Breast epithelium (tissue), 4 donors: ENCODE measurements around the gene A1BG. TPM values are rescaled to one million over a fixed set of nuclear protein-coding genes. Genes with fewer than 3 reads are reported as not detected.
A peak's percentile ranks its signal among the peaks of the same experiment; 100 is the strongest.

ENCODE experiments used
- DNase-seq, 2 donors: peaks; one replicate each; pipeline ENCODE4 v3.0.0-alpha.2; 2019; ENCODE audit warnings: low spot score in 2 of 2
- H3K27ac ChIP-seq, 2 donors: fragments of 200-600 bp; sonication (generic) in 1 of 2; one replicate each; pipeline ENCODE4 v1.5.1; 2016 to 2019; ENCODE audit warnings: mild to moderate bottlenecking in 1 of 2
- H3K27me3 ChIP-seq, 2 donors: fragments of 200-600 bp; sonication (generic) in 1 of 2; one replicate each; pipeline versions ENCODE4 v1.5.1 to v1.6.0; 2017 to 2019; ENCODE audit warnings: control low read depth in 1 of 2, mild to moderate bottlenecking in 1 of 2
- H3K36me3 ChIP-seq: fragments of 200-600 bp; one replicate; pipeline ENCODE4 v1.5.1; 2019
- H3K4me1 ChIP-seq, 2 donors: fragments of 200-600 bp; sonication (generic); one replicate each; pipeline ENCODE4 v1.5.1; 2016 to 2019; ENCODE audit warnings: control low read depth in 1 of 2
- H3K4me3 ChIP-seq, 3 donors: fragments of 200-600 bp; sonication (generic); 1 replicate in 2 of 3; 2 replicates in 1 of 3; pipeline ENCODE4 v1.5.1; 2016 to 2019; ENCODE audit warnings: mild to moderate bottlenecking in 3 of 3, moderate library complexity in 2 of 3
- H3K9me3 ChIP-seq, 2 donors: fragments of 200-600 bp; sonication (generic) in 1 of 2; one replicate each; pipeline ENCODE4 v1.5.1; 2016 to 2019; ENCODE audit warnings: control low read depth in 1 of 2
- CTCF ChIP-seq, 3 donors: fragments of 450-650 bp; IDR thresholded peaks; one replicate each; pipeline ENCODE4 v1.5.1; 2016 to 2017; ENCODE audit warnings: antibody characterized with exemption in 3 of 3, mild to moderate bottlenecking in 3 of 3, moderate library complexity in 3 of 3
- POLR2A ChIP-seq: fragments of 450-650 bp; IDR thresholded peaks from one replicate; pipeline ENCODE4 v1.6.1; 2016; ENCODE audit warnings: antibody characterized with exemption, mild to moderate bottlenecking, moderate library complexity
- POLR2AphosphoS5 ChIP-seq, 3 donors: sonication (generic); formaldehyde crosslinking; IDR thresholded peaks; one replicate each; pipeline ENCODE4 v1.6.1; 2017; ENCODE audit warnings: antibody characterized with exemption in 3 of 3
- intact Hi-C: fragments of 100-400 bp; cut with DNase I; formaldehyde crosslinking; loops from one replicate; pipeline ENCODE4 v1.15.1; 2023; ENCODE audit warnings: low total_unique reads
- total RNA-seq, 3 donors: library from RNA; depleted of rRNA; stranded (reverse); fragments of >200 nt; gene quantifications; one replicate each; pipeline ENCODE4 v1.1.0, GENCODE V29; 2016

A1BG gene
- total RNA-seq, 3 donors from 2014 or later: 40.6 to 42.7 (median 42.6) TPM

DNA sequence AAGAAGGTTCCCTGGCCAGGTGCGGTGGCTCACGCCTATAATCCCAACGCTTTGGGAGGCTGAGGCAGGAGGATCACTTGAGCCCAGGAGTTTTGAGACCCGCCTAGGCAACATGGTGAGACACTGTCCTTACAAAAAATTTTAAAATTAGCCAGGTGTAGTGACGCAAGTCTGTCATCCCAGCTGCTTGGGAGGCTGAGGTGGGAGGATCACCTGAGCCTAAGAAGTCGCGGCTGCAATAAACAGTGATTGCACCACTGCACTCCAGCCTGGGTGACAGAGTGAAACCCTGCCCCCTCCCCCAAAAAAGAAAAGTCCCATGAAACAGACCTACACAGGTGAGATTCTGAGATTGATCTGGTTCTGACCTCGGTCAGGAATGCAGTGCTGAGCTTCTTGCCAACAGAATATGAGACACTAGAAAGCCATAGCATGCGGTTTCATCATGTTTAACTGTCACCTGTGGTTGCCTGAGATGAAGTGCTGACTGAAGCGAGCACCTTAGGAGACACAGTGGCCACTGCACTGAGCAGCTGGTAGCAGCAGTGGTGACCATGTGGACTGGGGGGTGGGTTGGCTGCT, 2.0 kb upstream of the A1BG start:
- no peaks in the 10 kb centered on the region for H3K9me3 ChIP-seq
- no peaks in the 10 kb centered on the region for H3K36me3 ChIP-seq
- DNase-seq: no peak
- no peaks in the 10 kb centered on the region for H3K27me3 ChIP-seq
- H3K27ac ChIP-seq: no peak overlapping the region
- H3K4me3 ChIP-seq: peak overlapping the region in 1 of 3 donors; percentile 42
- H3K4me1 ChIP-seq: no peaks in the 10 kb centered on the region
- TF ChIP-seq POLR2AphosphoS5 (IDR thresholded peaks at IDR 0.05) (no peak), POLR2A (no peak), CTCF (IDR thresholded peaks at IDR 0.05) (no peak)
- intact Hi-C loops: no loop called here

DNA sequence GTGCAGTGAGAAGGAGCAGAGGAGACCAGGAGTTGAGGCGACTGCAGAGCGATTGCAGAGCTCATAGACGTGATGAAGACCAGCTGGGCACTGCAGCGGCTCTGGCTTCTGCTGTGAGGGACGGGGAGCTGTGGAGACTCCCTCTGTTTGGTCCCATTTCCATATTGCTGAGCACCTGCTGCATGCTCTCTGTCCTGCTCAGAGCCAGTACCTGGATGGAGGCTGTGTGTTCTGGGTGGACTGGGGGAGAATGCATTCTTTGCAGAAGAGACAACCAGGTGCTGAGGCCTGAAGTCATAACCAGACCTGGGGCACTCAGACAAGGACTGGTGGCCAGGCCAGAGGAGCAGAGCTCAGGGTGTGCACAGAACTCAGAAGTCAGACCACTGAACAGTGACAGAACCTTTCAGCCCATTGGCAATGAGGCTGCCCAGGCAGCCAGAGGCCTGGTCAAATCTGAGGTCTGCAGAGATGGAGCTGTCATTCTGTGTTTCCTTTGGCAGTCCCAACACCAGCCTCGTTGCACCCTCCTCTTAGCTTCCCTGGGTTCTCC, 1.3 kb upstream of the A1BG start:
- Histone ChIP-seq H3K4me3 (no peak overlapping the region), H3K9me3 (no peaks in the 10 kb centered on the region), H3K36me3 (no peaks in the 10 kb centered on the region), H3K27ac (no peak overlapping the region), H3K4me1 (no peaks in the 10 kb centered on the region), H3K27me3 (no peaks in the 10 kb centered on the region)
- DNase-seq: no peak
- TF ChIP-seq CTCF (IDR thresholded peaks at IDR 0.05): no peak
- TF ChIP-seq POLR2A: no peak
- no peak for TF ChIP-seq POLR2AphosphoS5 (IDR thresholded peaks at IDR 0.05)
- intact Hi-C loops: no loop called here

GRCh38 chr19:58353717-58354477, 605 bp upstream of the A1BG start:
- DNase-seq: no peak

DNA sequence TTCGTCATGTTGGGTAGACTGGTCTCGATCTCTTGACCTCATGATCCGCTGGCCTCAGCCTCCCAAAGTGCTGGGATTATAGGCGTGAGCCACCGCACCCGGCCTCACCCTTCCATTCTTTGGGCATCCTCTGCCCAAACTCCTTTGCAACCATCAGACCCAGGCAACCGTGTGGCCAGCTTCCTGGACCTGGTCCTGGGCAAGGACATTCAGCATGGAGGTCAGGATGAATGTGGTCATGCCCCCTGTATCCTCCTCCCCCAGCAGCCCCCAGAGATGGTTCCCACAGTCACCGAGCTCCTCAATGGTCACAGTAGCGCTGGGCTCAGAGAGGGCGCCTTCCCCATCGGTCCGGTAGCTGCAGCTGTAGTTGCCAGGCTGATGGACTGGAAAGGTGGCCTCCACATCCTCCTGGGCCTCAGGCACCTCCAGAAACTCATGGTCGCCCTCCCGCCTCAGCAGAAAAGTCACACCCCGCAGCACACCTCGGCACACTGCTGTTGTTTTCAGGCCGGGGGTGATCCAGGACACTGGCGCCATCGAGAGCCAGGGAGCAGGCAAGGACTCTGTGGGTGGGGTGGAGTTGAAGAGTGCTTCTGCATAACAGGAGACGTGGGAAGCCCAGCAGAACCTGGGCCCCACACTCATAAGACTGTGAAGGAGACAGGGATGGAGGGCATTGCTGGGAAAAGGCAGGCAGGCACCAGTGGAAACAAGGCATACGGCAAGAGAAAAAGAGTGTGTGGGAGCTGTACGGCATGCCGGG, 1.1 kb downstream of the A1BG start:
- TF ChIP-seq POLR2AphosphoS5 (IDR thresholded peaks at IDR 0.05): no peak
- TF ChIP-seq CTCF (IDR thresholded peaks at IDR 0.05): no peak
- TF ChIP-seq POLR2A: no peak
- no peak for DNase-seq
- intact Hi-C loops: no loop called here
- Histone ChIP-seq H3K9me3 (no peaks in the 10 kb centered on the region), H3K4me3 (no peak overlapping the region), H3K4me1 (no peaks in the 10 kb centered on the region), H3K36me3 (no peaks in the 10 kb centered on the region), H3K27me3 (no peaks in the 10 kb centered on the region), H3K27ac (no peak overlapping the region)

More at GRCh38 chr19:58353717-58354477, 605 bp upstream of the A1BG start:
- Histone ChIP-seq H3K27me3 (no peaks in the 10 kb centered on the region), H3K9me3 (no peaks in the 10 kb centered on the region), H3K36me3 (no peaks in the 10 kb centered on the region), H3K27ac (no peak overlapping the region), H3K4me3 (no peak overlapping the region), H3K4me1 (no peaks in the 10 kb centered on the region)
- intact Hi-C loops: no loop called here
- TF ChIP-seq POLR2AphosphoS5 (IDR thresholded peaks at IDR 0.05): no peak
- no peak for TF ChIP-seq CTCF (IDR thresholded peaks at IDR 0.05)
- no peak for TF ChIP-seq POLR2A

- Histone ChIP-seq H3K4me1 (no peaks in the 10 kb centered on the region), H3K27ac (no peak overlapping the region), H3K4me3 (no peak overlapping the region), H3K27me3 (no peaks in the 10 kb centered on the region), H3K9me3 (no peaks in the 10 kb centered on the region), H3K36me3 (no peaks in the 10 kb centered on the region)
- TF ChIP-seq CTCF (IDR thresholded peaks at IDR 0.05) (no peak), POLR2A (no peak)
- no peak for DNase-seq
- intact Hi-C loops: no loop called here
Measured at GRCh38 chr19:58351558-58351878, 1.8 kb downstream of the A1BG start.
